OCI-LY1 (cell line): Measurements from ENCODE around the gene RAP1B.

Source experiments
- H2AFZ ChIP-seq: fragments of 200-600 bp; sonication (generic), shearing (Covaris generic); 2 replicates; pipeline ENCODE4 v1.6.0; 2014; ENCODE audit warnings: antibody characterized with exemption, mild to moderate bottlenecking, low read length
- H3F3A ChIP-seq: fragments of 200-600 bp; sonication (generic), shearing (Covaris generic); 2 replicates; pipeline ENCODE4 v1.6.0; 2014; ENCODE audit warnings: mild to moderate bottlenecking, antibody characterized with exemption, low read length, moderate library complexity; ENCODE audit not compliant: insufficient read depth
- H3K27ac ChIP-seq: fragments of 200-600 bp; sonication (generic); 2 replicates; pipeline ENCODE4 v1.5.1; 2014; ENCODE audit warnings: low read length, mixed run types, mild to moderate bottlenecking, low read depth; ENCODE audit not compliant: poor library complexity, severe bottlenecking
- H3K27me3 ChIP-seq: fragments of 200-600 bp; sonication (generic); 2 replicates; pipeline ENCODE4 v1.6.0; 2014; ENCODE audit warnings: antibody characterized with exemption, mild to moderate bottlenecking, low read length, moderate library complexity; ENCODE audit not compliant: insufficient read depth
- H3K36me3 ChIP-seq: fragments of 200-600 bp; sonication (generic); 2 replicates; pipeline ENCODE4 v1.6.1; 2014; ENCODE audit warnings: mild to moderate bottlenecking, antibody characterized with exemption, low read length, moderate library complexity, mixed read lengths; ENCODE audit not compliant: insufficient read depth
- H3K4me1 ChIP-seq: fragments of 200-600 bp; sonication (generic); 2 replicates; pipeline ENCODE4 v1.5.1; 2014; ENCODE audit warnings: mild to moderate bottlenecking, low read length, moderate library complexity; ENCODE audit not compliant: insufficient read depth, severe bottlenecking
- H3K4me2 ChIP-seq: fragments of 200-600 bp; sonication (generic), shearing (Covaris generic); 2 replicates; pipeline ENCODE4 v1.6.1; 2014; ENCODE audit warnings: low read length
- H3K4me3 ChIP-seq: fragments of 200-600 bp; sonication (generic); 2 replicates; pipeline ENCODE4 v1.5.1; 2014; ENCODE audit warnings: low read length, low read depth, mild to moderate bottlenecking, mixed read lengths; ENCODE audit not compliant: poor library complexity, severe bottlenecking
- H3K79me2 ChIP-seq: fragments of 200-600 bp; shearing (Covaris generic); 2 replicates; pipeline ENCODE4 v1.6.1; 2016; ENCODE audit warnings: mixed run types, low read length, mixed read lengths; ENCODE audit not compliant: insufficient read depth
- H3K9ac ChIP-seq: fragments of 200-600 bp; sonication (generic), shearing (Covaris generic); 2 replicates; pipeline ENCODE4 v1.6.1; 2014; ENCODE audit warnings: mild to moderate bottlenecking, low read length, mixed read lengths
- H3K9me2 ChIP-seq: fragments of 200-600 bp; sonication (generic), shearing (Covaris generic); 2 replicates; pipeline ENCODE4 v1.6.1; 2014; ENCODE audit warnings: low read depth, mild to moderate bottlenecking, low read length, mixed read lengths
- H3K9me3 ChIP-seq: fragments of 200-600 bp; shearing (Covaris generic); 2 replicates; pipeline ENCODE4 v1.6.1; 2014; ENCODE audit warnings: low read length, mixed read lengths
- H4K20me1 ChIP-seq: fragments of 200-600 bp; sonication (generic), shearing (Covaris generic); 2 replicates; pipeline ENCODE4 v1.6.0; 2016; ENCODE audit warnings: mild to moderate bottlenecking, low read length; ENCODE audit not compliant: insufficient read depth
- CTCF ChIP-seq: fragments of 200-600 bp; sonication (generic), shearing (Covaris generic); IDR thresholded peaks from 2 replicates; pipeline ENCODE4 v1.5.1; 2017; ENCODE audit warnings: mild to moderate bottlenecking, antibody characterized with exemption, low read length, moderate library complexity, mixed read lengths
- EZH2 ChIP-seq: fragments of 200-600 bp; sonication (generic), shearing (Covaris generic); IDR thresholded peaks from 2 replicates; pipeline ENCODE4 v1.8.0; 2017; ENCODE audit warnings: borderline replicate concordance, mixed run types, mild to moderate bottlenecking, antibody characterized with exemption, low read length, moderate library complexity, mixed read lengths

The RAP1B gene

GRCh38 chr12:68611806-68612160 is 1.1 kb downstream of the RAP1B start:
- peak overlapping the region; percentile 83 for H3K4me3 ChIP-seq
- no peak overlapping the region for H2AFZ ChIP-seq
- H3K27ac ChIP-seq = peak overlapping the region; percentile 84
- peaks cover 55% of the 10 kb centered on the region for H3K79me2 ChIP-seq
- peaks cover 53% of the 10 kb centered on the region for H3K4me1 ChIP-seq
- H3F3A ChIP-seq = no peaks in the 10 kb centered on the region
- H3K27me3 ChIP-seq = no peaks in the 10 kb centered on the region
- TF ChIP-seq CTCF (no peak), EZH2 (no peak)
- H3K4me2 ChIP-seq = peak overlapping the region; percentile 83
- peak overlapping the region; percentile 91 for H3K9ac ChIP-seq
- H4K20me1 ChIP-seq = no peaks in the 10 kb centered on the region
- H3K9me3 ChIP-seq = no peaks in the 10 kb centered on the region
- H3K9me2 ChIP-seq = no peaks in the 10 kb centered on the region
- peaks cover 5% of the 10 kb centered on the region; the same call in 1 of the 2 replicates for H3K36me3 ChIP-seq

DNA sequence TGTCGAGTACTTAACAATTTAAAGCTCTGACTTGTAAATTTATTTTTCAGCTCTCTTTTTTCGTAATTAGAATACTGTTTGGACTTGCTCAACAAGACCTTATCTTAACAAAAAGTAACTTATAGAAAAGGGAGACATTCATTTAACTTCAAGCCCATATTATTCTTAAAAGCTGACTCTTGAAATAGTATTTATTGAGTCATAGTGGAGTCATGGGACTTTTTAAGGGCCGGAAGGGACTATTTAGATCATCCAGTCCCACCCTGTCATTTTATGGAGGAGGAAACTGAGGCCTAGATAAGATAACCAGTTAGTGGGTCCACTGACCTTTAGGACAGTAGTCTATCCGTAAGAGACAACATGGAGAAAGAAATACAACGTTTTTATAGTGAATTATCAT is 1.5 kb downstream of the RAP1B start:
- H3K4me2 ChIP-seq = peak overlapping the region; percentile 83
- no peak for TF ChIP-seq CTCF
- no peak for TF ChIP-seq EZH2
- H3K4me1 ChIP-seq = peaks cover 57% of the 10 kb centered on the region
- no peaks in the 10 kb centered on the region for H3K9me3 ChIP-seq
- H3K36me3 ChIP-seq = peaks cover 5% of the 10 kb centered on the region; the same call in 1 of the 2 replicates
- no peaks in the 10 kb centered on the region for H3K9me2 ChIP-seq
- peak overlapping the region; percentile 84 for H3K27ac ChIP-seq
- no peaks in the 10 kb centered on the region for H3F3A ChIP-seq
- peak overlapping the region; percentile 91 for H3K9ac ChIP-seq
- H3K79me2 ChIP-seq = peaks cover 59% of the 10 kb centered on the region
- no peaks in the 10 kb centered on the region for H3K27me3 ChIP-seq
- peak overlapping the region; percentile 83 for H3K4me3 ChIP-seq
- H4K20me1 ChIP-seq = no peaks in the 10 kb centered on the region
- no peak overlapping the region for H2AFZ ChIP-seq

GRCh38 chr12:68612697-68613096 is 2.0 kb downstream of the RAP1B start:
- Histone ChIP-seq H3K36me3 (peaks cover 6% of the 10 kb centered on the region; the same call in 1 of the 2 replicates), H4K20me1 (no peaks in the 10 kb centered on the region), H3K9ac (peak overlapping the region; percentile 91), H3K9me2 (no peaks in the 10 kb centered on the region), H3K9me3 (no peaks in the 10 kb centered on the region), H3K79me2 (peaks cover 64% of the 10 kb centered on the region), H2AFZ (no peak overlapping the region), H3K4me2 (peak overlapping the region; percentile 83), H3K4me1 (peaks cover 62% of the 10 kb centered on the region), H3F3A (no peaks in the 10 kb centered on the region), H3K27ac (peak overlapping the region; percentile 84), H3K27me3 (no peaks in the 10 kb centered on the region), H3K4me3 (peak overlapping the region; percentile 83)
- no peak for TF ChIP-seq CTCF
- no peak for TF ChIP-seq EZH2
